Natural killer cell (primary cell): Measurements from ENCODE around the gene SIPA1L3. TPM values are rescaled to one million over a fixed set of nuclear protein-coding genes. Genes with fewer than 3 reads are reported as not detected.

Source experiments
- ATAC-seq, 3 donors: fragments of 150-1000 bp in 2 of 3; fragments of 200-7000 bp in 1 of 3; cut with Tn5 transposase; 1 replicate in 1 of 3; 2 replicates in 2 of 3; pipeline ENCODE4 v1.10.0; 2021; ENCODE audit warnings: mild to moderate bottlenecking in 2 of 3, moderate library complexity in 2 of 3
- DNase-seq, 2 donors: peaks; one replicate each; pipeline versions ENCODE4 v3.0.0 to v3.0.0-alpha.2; 2013 to 2021; ENCODE audit warnings: mixed read lengths in 1 of 2
- H3K27ac ChIP-seq: one replicate; pipeline ENCODE4 v1.5.1; 2013; ENCODE audit warnings: mild to moderate bottlenecking, low read length
- H3K27me3 ChIP-seq: one replicate; pipeline ENCODE4 v1.6.1; 2013; ENCODE audit warnings: low read length; ENCODE audit not compliant: control insufficient read depth, insufficient read depth
- H3K36me3 ChIP-seq: one replicate; pipeline ENCODE4 v1.6.1; 2013; ENCODE audit warnings: low read length; ENCODE audit not compliant: control insufficient read depth, insufficient read depth
- H3K4me1 ChIP-seq: one replicate; pipeline ENCODE4 v1.6.1; 2013; ENCODE audit warnings: low read length; ENCODE audit not compliant: control insufficient read depth, insufficient read depth
- H3K4me3 ChIP-seq: one replicate; pipeline ENCODE4 v1.5.1; 2013; ENCODE audit warnings: low read length
- H3K9me3 ChIP-seq: one replicate; pipeline ENCODE4 v1.6.1; 2013; ENCODE audit warnings: low read length; ENCODE audit not compliant: control insufficient read depth, insufficient read depth
- H3K27ac Mint-ChIP-seq, 2 donors: one replicate each; pipeline ENCODE4 v1.8.0; 2022; ENCODE audit warnings: mild to moderate bottlenecking in 2 of 2, mixed read lengths in 2 of 2, moderate library complexity in 1 of 2
- H3K27me3 Mint-ChIP-seq, 2 donors: one replicate each; pipeline ENCODE4 v1.8.0; 2022; ENCODE audit warnings: low read depth in 2 of 2, mixed read lengths in 2 of 2
- H3K36me3 Mint-ChIP-seq: one replicate; pipeline ENCODE4 v1.8.0; 2022; ENCODE audit warnings: mixed read lengths
- H3K4me1 Mint-ChIP-seq, 2 donors: one replicate each; pipeline ENCODE4 v1.8.0; 2022; ENCODE audit warnings: mixed read lengths in 2 of 2
- H3K4me3 Mint-ChIP-seq: one replicate; pipeline ENCODE4 v1.8.0; 2022; ENCODE audit warnings: mild to moderate bottlenecking, moderate library complexity, mixed read lengths
- H3K9me3 Mint-ChIP-seq, 2 donors: one replicate each; pipeline ENCODE4 v1.8.0; 2022; ENCODE audit warnings: mixed read lengths in 2 of 2
- CTCF ChIP-seq: fragments of 200-600 bp; IDR thresholded peaks from one replicate; pipeline ENCODE4 v1.8.0; 2022; ENCODE audit warnings: antibody characterized with exemption
- WGBS: methylation state at CpG from one replicate; pipeline ENCODE4 v1.1.7; 2013; ENCODE audit warnings: missing lambda C conversion rate; ENCODE audit not compliant: insufficient coverage; 5-methylcytosine and 5-hydroxymethylcytosine counted together
- intact Hi-C: fragments of 100-400 bp; cut with micrococcal nuclease; formaldehyde crosslinking; loops from one replicate; pipeline ENCODE4 v1.14.2; 2022
- total RNA-seq, 4 donors: library from RNA; stranded (reverse); fragments of 120-200 nt in 1 of 4; gene quantifications; one replicate each; pipeline versions ENCODE4 v1.2.3 to v1.2.4, GENCODE V29; 2013 to 2022

Gene SIPA1L3
- total RNA-seq, 3 donors from 2014 or later (not counting 1 experiment from before 2014, with no cell fraction given), result 34.4 to 35.8 (median 35.4) TPM

GRCh38 chr19:38216785-38217641 lies 310.0 kb downstream of the SIPA1L3 start:
- H3K27me3 Mint-ChIP-seq, result peaks cover 29 to 39% of the 10 kb centered on the region in 2 donors
- H3K36me3 Mint-ChIP-seq, result no peaks in the 10 kb centered on the region
- no peak overlapping the region for H3K27ac Mint-ChIP-seq
- H3K4me1 ChIP-seq, result peaks cover 31% of the 10 kb centered on the region
- H3K4me3 Mint-ChIP-seq, result no peak overlapping the region
- peaks cover 9 to 16% of the 10 kb centered on the region in 2 donors for H3K4me1 Mint-ChIP-seq
- H3K9me3 ChIP-seq, result peaks cover 16% of the 10 kb centered on the region
- TF ChIP-seq CTCF, result no peak
- H3K4me3 ChIP-seq, result no peak overlapping the region
- ATAC-seq (no peak), DNase-seq (no peak)
- H3K9me3 Mint-ChIP-seq, result peaks cover 0 to 4% of the 10 kb centered on the region in 2 donors
- peaks cover 38% of the 10 kb centered on the region for H3K27me3 ChIP-seq
- no peaks in the 10 kb centered on the region for H3K36me3 ChIP-seq
- intact Hi-C loops, result no loop called here
- WGBS, result 79% methylated on average over 16 of the region's 26 CpGs
- H3K27ac ChIP-seq, result no peak overlapping the region

DNA sequence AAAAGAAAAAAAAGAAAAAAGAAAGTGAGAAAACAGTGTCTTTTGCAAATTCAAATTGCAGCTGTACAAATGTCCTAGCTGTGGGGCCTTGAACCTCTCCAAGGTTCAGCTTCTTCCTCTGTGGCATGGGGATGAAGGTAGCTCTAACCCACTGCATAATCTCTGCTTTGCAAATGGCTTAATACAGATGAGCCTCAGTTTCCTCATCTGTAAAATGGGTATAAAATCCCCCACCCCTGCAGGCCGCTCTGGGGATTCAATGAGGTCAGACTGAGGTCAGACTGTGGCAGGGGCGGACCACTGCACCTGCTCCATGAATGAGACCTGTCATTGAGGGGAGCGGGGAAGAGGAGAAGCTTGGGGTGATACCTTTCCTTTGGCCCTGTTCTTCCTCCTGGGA lies 311.2 kb downstream of the SIPA1L3 start:
- H3K36me3 ChIP-seq, result no peaks in the 10 kb centered on the region
- Mint-ChIP-seq H3K27ac (no peak overlapping the region), H3K27me3 (peaks cover 36 to 45% of the 10 kb centered on the region in 2 donors), H3K9me3 (peaks cover 0 to 4% of the 10 kb centered on the region in 2 donors), H3K4me1 (peaks cover 9 to 15% of the 10 kb centered on the region in 2 donors), H3K36me3 (no peaks in the 10 kb centered on the region), H3K4me3 (no peak overlapping the region)
- no peak for TF ChIP-seq CTCF
- no peak overlapping the region for H3K27ac ChIP-seq
- no peak for ATAC-seq
- H3K9me3 ChIP-seq, result peaks cover 15% of the 10 kb centered on the region
- no peak overlapping the region for H3K4me3 ChIP-seq
- H3K27me3 ChIP-seq, result peaks cover 43% of the 10 kb centered on the region
- peaks cover 24% of the 10 kb centered on the region for H3K4me1 ChIP-seq
- 95% methylated on average over 3 of the region's 3 CpGs for WGBS
- DNase-seq, result no peak
- intact Hi-C loops, result no loop called here

- H3K9me3 ChIP-seq, result peaks cover 5% of the 10 kb centered on the region
- ATAC-seq (no peak), DNase-seq (no peak)
- no peak for TF ChIP-seq CTCF
- H3K27ac Mint-ChIP-seq, result no peak overlapping the region
- no peaks in the 10 kb centered on the region for H3K9me3 Mint-ChIP-seq
- no peaks in the 10 kb centered on the region for H3K36me3 ChIP-seq
- no peak overlapping the region for H3K27ac ChIP-seq
- H3K4me1 ChIP-seq, result peaks cover 19% of the 10 kb centered on the region
- intact Hi-C loops, result no loop called here
- no peak overlapping the region for H3K4me3 Mint-ChIP-seq
- no peak overlapping the region for H3K4me3 ChIP-seq
- no peaks in the 10 kb centered on the region for H3K36me3 Mint-ChIP-seq
- H3K27me3 Mint-ChIP-seq, result peaks cover 44% of the 10 kb centered on the region in 2 donors
- H3K4me1 Mint-ChIP-seq, result peaks cover 4 to 13% of the 10 kb centered on the region in 2 donors
- WGBS, result 91% methylated on average over 10 of the region's 10 CpGs
- H3K27me3 ChIP-seq, result peaks cover 49% of the 10 kb centered on the region
Observed at GRCh38 chr19:38219221-38219620, 312.2 kb downstream of the SIPA1L3 start.
